NCI-H2081 treated with DMSO at 0.1 percent for 48 hours (cell line): Measurements from ENCODE around the gene ADAM33.

Experiments
- DNase-seq: peaks from one replicate; lab custom pipeline; 2025; lab: John Stamatoyannopoulos, UW

The ADAM33 gene

GRCh38 chr20:3706774-3707507 lies 25.1 kb upstream of the ADAM33 start:
- DNase-seq: no peak

GRCh38 chr20:3705970-3706739 lies 24.3 kb upstream of the ADAM33 start:
- no peak for DNase-seq

- no peak for DNase-seq
Measured at GRCh38 chr20:3705491-3705969, 23.7 kb upstream of the ADAM33 start.

GRCh38 chr20:3704087-3704486 lies 22.3 kb upstream of the ADAM33 start:
- DNase-seq: no peak

GRCh38 chr20:3702611-3703391 lies 21.0 kb upstream of the ADAM33 start:
- no peak for DNase-seq

- no peak for DNase-seq
Measured at GRCh38 chr20:3701061-3701998, 19.5 kb upstream of the ADAM33 start.

- DNase-seq: no peak
Measured at GRCh38 chr20:3699037-3699436, 17.2 kb upstream of the ADAM33 start.

GRCh38 chr20:3698591-3699001 lies 16.8 kb upstream of the ADAM33 start:
- no peak for DNase-seq

GRCh38 chr20:3697588-3698305 lies 15.9 kb upstream of the ADAM33 start:
- DNase-seq: no peak

GRCh38 chr20:3696745-3697587 lies 15.2 kb upstream of the ADAM33 start:
- DNase-seq: no peak

- DNase-seq: no peak
Measured at GRCh38 chr20:3696200-3696599, 14.4 kb upstream of the ADAM33 start.

GRCh38 chr20:3694864-3695263 lies 13.1 kb upstream of the ADAM33 start:
- no peak for DNase-seq

GRCh38 chr20:3693376-3693775 lies 11.6 kb upstream of the ADAM33 start:
- no peak for DNase-seq

GRCh38 chr20:3692706-3693294 lies 11.0 kb upstream of the ADAM33 start:
- DNase-seq: no peak

GRCh38 chr20:3691897-3692296 lies 10.1 kb upstream of the ADAM33 start:
- DNase-seq: no peak

GRCh38 chr20:3691306-3691705 lies 9.5 kb upstream of the ADAM33 start:
- no peak for DNase-seq

- no peak for DNase-seq
Measured at GRCh38 chr20:3690413-3690812, 8.6 kb upstream of the ADAM33 start.

GRCh38 chr20:3689978-3690377 lies 8.2 kb upstream of the ADAM33 start:
- no peak for DNase-seq

GRCh38 chr20:3687655-3688054 lies 5.8 kb upstream of the ADAM33 start:
- DNase-seq: no peak
